ENCODE results near the gene ADAMTS12. TPM values are rescaled to one million over a fixed set of nuclear protein-coding genes. Genes with fewer than 3 reads are reported as not detected.

The ADAMTS12 gene
- total RNA-seq, 1 experiment from 2014 or later, result 0.05 TPM

GRCh38 chr5:33604503-33604902, 287.3 kb downstream of the ADAMTS12 start:
- no peaks in the 10 kb centered on the region for H4K20me1 ChIP-seq (ENCODE audit: insufficient read depth)
- TF ChIP-seq TCF7L2 (IDR thresholded peaks at IDR 0.05; ENCODE audit: borderline replicate concordance, extremely low read depth, insufficient read depth, insufficient read length) (no peak), CEBPB (IDR thresholded peaks at IDR 0.05; ENCODE audit: low read depth) (no peak), ZBTB33 (IDR thresholded peaks at IDR 0.05; ENCODE audit: extremely low read depth, insufficient replicate concordance, low read length) (no peak), MAX (IDR thresholded peaks at IDR 0.05) (no peak), EZH2 (IDR thresholded peaks at IDR 0.05) (no peak), CBX3 (IDR thresholded peaks at IDR 0.05; ENCODE audit: low read depth) (no peak)
- no peaks in the 10 kb centered on the region for H3K4me1 ChIP-seq (ENCODE audit: control insufficient read depth in 1 of 2, insufficient read depth in 2 of 2, low read length in 2 of 2)
- intact Hi-C loops (cut with micrococcal nuclease), result loop anchor here (10.0 kb wide), 1 partner anchor 850 kb away; no protein-coding TSS in a partner anchor
- no peak overlapping the region for H3K9ac ChIP-seq (ENCODE audit: low read length)
- BruUV-seq (replicated peaks), result no TSS peak
- no peaks in the 10 kb centered on the region for H3K79me2 ChIP-seq (ENCODE audit: insufficient read depth, low read length)
- H3K9me2 ChIP-seq (ENCODE audit: insufficient read depth), result no peaks in the 10 kb centered on the region
- RAD21 ChIA-PET (ENCODE audit: low non-redundant PET in 1 of 2, low total read pairs in 2 of 2, uncharacterized antibody in 2 of 2, unreplicated experiment in 2 of 2), result no interaction called here
- no peak overlapping the region for H3K4me3 ChIP-seq (replicated peaks in 1 of 2; ENCODE audit: low read depth in 1 of 2, low read length in 2 of 2)
- H3K9me3 ChIP-seq (ENCODE audit: control insufficient read depth in 1 of 2, insufficient read depth in 1 of 2, low read depth in 1 of 2, low read length in 2 of 2), result no peaks in the 10 kb centered on the region
- H3K27me3 ChIP-seq (ENCODE audit: insufficient read depth, low read length), result peaks cover 24% of the 10 kb centered on the region
- H2AFZ ChIP-seq (ENCODE audit: low read depth, low read length, poor library complexity, severe bottlenecking), result no peak overlapping the region
- CTCF ChIA-PET, result interaction anchor here (1.6 kb wide), 1 partner anchor 16 kb away, joined by 5 read pairs; no protein-coding TSS in a partner anchor
- POLR2A ChIA-PET, result no interaction called here
- no peak overlapping the region for H3K4me2 ChIP-seq (ENCODE audit: low read length)
- DNase-seq (ENCODE audit: low read depth, low spot score) (no peak), ATAC-seq (no peak)
- H3K27ac ChIP-seq (ENCODE audit: low read depth, low read length), result no peak overlapping the region
- no peaks in the 10 kb centered on the region for H3K36me3 ChIP-seq (ENCODE audit: control insufficient read depth in 1 of 2, insufficient read depth in 2 of 2, low read length in 2 of 2)

DNA sequence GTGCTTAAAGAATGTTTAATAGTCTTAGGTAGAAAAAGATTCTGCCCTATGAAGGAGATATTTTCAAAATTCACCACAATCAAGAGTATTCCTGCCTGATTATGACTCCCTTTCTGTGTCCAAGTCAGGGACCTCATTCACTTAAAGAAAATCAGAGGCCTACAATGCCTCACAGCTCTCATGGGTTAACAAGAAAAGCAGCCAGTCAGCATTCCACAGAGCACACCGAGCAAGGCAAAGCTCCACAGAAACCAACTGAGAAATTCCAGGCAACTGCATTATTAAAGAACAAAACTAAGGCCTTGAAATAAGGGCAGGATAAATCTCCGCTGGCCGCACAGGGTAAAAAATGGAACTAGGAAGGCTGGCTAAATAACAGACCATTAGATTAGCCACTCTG, 289.9 kb downstream of the ADAMTS12 start:
- H3K9ac ChIP-seq (ENCODE audit: low read length), result no peak overlapping the region
- H3K4me1 ChIP-seq (ENCODE audit: control insufficient read depth in 1 of 2, insufficient read depth in 2 of 2, low read length in 2 of 2), result no peaks in the 10 kb centered on the region
- CTCF ChIA-PET, result interaction anchor here (2.8 kb wide), 1 partner anchor 13 kb away, joined by 9 read pairs; no protein-coding TSS in a partner anchor
- no peak overlapping the region for H2AFZ ChIP-seq (ENCODE audit: low read depth, low read length, poor library complexity, severe bottlenecking)
- no peaks in the 10 kb centered on the region for H3K79me2 ChIP-seq (ENCODE audit: insufficient read depth, low read length)
- BruUV-seq (replicated peaks), result no TSS peak
- H3K27ac ChIP-seq (ENCODE audit: low read depth, low read length), result no peak overlapping the region
- intact Hi-C loops (cut with micrococcal nuclease), result loop anchor here (10.0 kb wide), 1 partner anchor 853 kb away; no protein-coding TSS in a partner anchor
- H3K4me3 ChIP-seq (replicated peaks in 1 of 2; ENCODE audit: low read depth in 1 of 2, low read length in 2 of 2), result no peak overlapping the region
- no peaks in the 10 kb centered on the region for H3K9me3 ChIP-seq (ENCODE audit: control insufficient read depth in 1 of 2, insufficient read depth in 1 of 2, low read depth in 1 of 2, low read length in 2 of 2)
- H3K36me3 ChIP-seq (ENCODE audit: control insufficient read depth in 1 of 2, insufficient read depth in 2 of 2, low read length in 2 of 2), result no peaks in the 10 kb centered on the region
- no peak overlapping the region for H3K4me2 ChIP-seq (ENCODE audit: low read length)
- DNase-seq (ENCODE audit: low read depth, low spot score) (no peak), ATAC-seq (no peak)
- RAD21 ChIA-PET (ENCODE audit: low non-redundant PET in 1 of 2, low total read pairs in 2 of 2, uncharacterized antibody in 2 of 2, unreplicated experiment in 2 of 2), result no interaction called here
- H3K27me3 ChIP-seq (ENCODE audit: insufficient read depth, low read length), result peaks cover 14% of the 10 kb centered on the region; the same call in 1 of the 2 replicates
- POLR2A ChIA-PET, result no interaction called here
- H3K9me2 ChIP-seq (ENCODE audit: insufficient read depth), result no peaks in the 10 kb centered on the region
- H4K20me1 ChIP-seq (ENCODE audit: insufficient read depth), result no peaks in the 10 kb centered on the region
- TF ChIP-seq CBX3 (IDR thresholded peaks at IDR 0.05; ENCODE audit: low read depth), result no peak
- TF ChIP-seq CEBPB (IDR thresholded peaks at IDR 0.05; ENCODE audit: low read depth), result no peak
- no peak for TF ChIP-seq MAX (IDR thresholded peaks at IDR 0.05)
- TF ChIP-seq ELF1 (IDR thresholded peaks at IDR 0.05; ENCODE audit: borderline replicate concordance, low read depth), result no peak
- no peak for TF ChIP-seq JUND (IDR thresholded peaks at IDR 0.05)
- TF ChIP-seq POLR2AphosphoS5 (IDR thresholded peaks at IDR 0.05; ENCODE audit: low read depth, low read length), result no peak
- TF ChIP-seq RAD21 (IDR thresholded peaks at IDR 0.05; ENCODE audit: low read depth), result no peak
- TF ChIP-seq ZFX (IDR thresholded peaks at IDR 0.05), result no peak
- TF ChIP-seq ZNF274 (IDR thresholded peaks at IDR 0.05; ENCODE audit: low read depth, low read length), result no peak
- TF ChIP-seq EGR1 (IDR thresholded peaks at IDR 0.05; ENCODE audit: low read depth), result no peak
- TF ChIP-seq TCF7L2 (IDR thresholded peaks at IDR 0.05; ENCODE audit: borderline replicate concordance, extremely low read depth, insufficient read depth, insufficient read length), result no peak
- TF ChIP-seq SP1 (IDR thresholded peaks at IDR 0.05; ENCODE audit: low read depth), result no peak
- no peak for TF ChIP-seq POLR2A (IDR thresholded peaks at IDR 0.05; ENCODE audit: borderline replicate concordance, extremely low read depth, insufficient read depth, insufficient read length)
- TF ChIP-seq YY1 (IDR thresholded peaks at IDR 0.05; ENCODE audit: extremely low read depth, insufficient replicate concordance, low read depth, low read length), result no peak
- TF ChIP-seq SIN3A (IDR thresholded peaks at IDR 0.05; ENCODE audit: low read depth), result no peak
- TF ChIP-seq ZBTB33 (IDR thresholded peaks at IDR 0.05; ENCODE audit: extremely low read depth, insufficient replicate concordance, low read length), result no peak

All from HCT116 (cell line).